Heart right ventricle (tissue), 16 donors: ENCODE data around the gene AKNA. TPM values are rescaled to one million over a fixed set of nuclear protein-coding genes. Genes with fewer than 3 reads are reported as not detected.

Experiments used
- ATAC-seq, 8 donors: fragments of 200-7000 bp; cut with Tn5 transposase; one replicate each; pipeline ENCODE4 v1.9.1; 2020; ENCODE audit warnings: mild to moderate bottlenecking in 8 of 8, moderate library complexity in 8 of 8, moderate number of reproducible peaks in 1 of 8
- DNase-seq, 2 donors: peaks; one replicate each; pipeline ENCODE4 v3.0.0-alpha.2; 2020
- H3K27ac ChIP-seq, 10 donors: fragments of 200-600 bp; sonication (generic) in 2 of 10; one replicate each; pipeline versions ENCODE4 v1.5.0 to v1.8.0; 2020 to 2022; ENCODE audit warnings: mild to moderate bottlenecking in 3 of 10
- H3K27me3 ChIP-seq, 7 donors: fragments of 200-600 bp; one replicate each; pipeline ENCODE4 v1.8.0; 2021 to 2022; ENCODE audit warnings: mild to moderate bottlenecking in 2 of 7
- H3K36me3 ChIP-seq, 9 donors: fragments of 200-600 bp; sonication (generic) in 1 of 9; one replicate each; pipeline versions ENCODE4 v1.5.0 to v1.8.0; 2020 to 2022; ENCODE audit warnings: mild to moderate bottlenecking in 2 of 9
- H3K4me1 ChIP-seq, 9 donors: fragments of 200-600 bp; sonication (generic) in 1 of 9; one replicate each; pipeline versions ENCODE4 v1.5.0 to v1.8.0; 2020 to 2022; ENCODE audit warnings: mild to moderate bottlenecking in 4 of 9
- H3K4me3 ChIP-seq, 10 donors: fragments of 200-600 bp; sonication (generic) in 2 of 10; one replicate each; pipeline versions ENCODE4 v1.5.0 to v1.8.0; 2020 to 2022; ENCODE audit warnings: mild to moderate bottlenecking in 7 of 10, moderate library complexity in 2 of 10
- H3K9me3 ChIP-seq, 11 donors: fragments of 200-600 bp in 10 of 11; sonication (generic) in 2 of 11; one replicate each; pipeline versions ENCODE4 v1.5.0 to v1.8.0; 2013 to 2022; ENCODE audit warnings: mild to moderate bottlenecking in 2 of 11, control low read depth in 1 of 11, moderate library complexity in 1 of 11
- WGBS, 2 donors: extraction: QIAGEN DNeasy Blood & Tissue Kit; methylation state at CpG; one replicate each; pipeline ENCODE4 v1.1.7; 2013; ENCODE audit warnings: inconsistent platforms in 1 of 2; 5-methylcytosine and 5-hydroxymethylcytosine counted together
- intact Hi-C, 10 donors: fragments of 100-400 bp; cut with DNase I; formaldehyde crosslinking; loops; one replicate each; pipeline versions ENCODE4 v1.11.1 to v1.14.2; 2022
- polyA plus RNA-seq, 2 donors: library from polyadenylated mRNA; stranded (reverse); fragments of 200-250 nt; gene quantifications; one replicate each; pipeline ENCODE4 v1.2.3, GENCODE V29; 2013
- total RNA-seq, 10 donors: library from RNA; stranded (reverse); fragmentation: NEBNext Ultra II Directional in 3 of 10; extraction: Animal tissue kit (Norgen Biotek cat#: 25700) in 3 of 10; gene quantifications; one replicate each; pipeline versions ENCODE4 v1.2.1 to v1.2.4, GENCODE V29; 2021 to 2023
- TF ChIP-seq, protein P1 (sequence below), 9 donors: fragments of 200-600 bp; sonication (generic) in 2 of 9; IDR thresholded peaks; one replicate each; pipeline versions ENCODE4 v1.5.0 to v1.8.0; 2021 to 2022; ENCODE audit warnings: antibody characterized with exemption in 9 of 9, mild to moderate bottlenecking in 5 of 9, moderate library complexity in 1 of 9
- donor health status: Arrhythmogenic right ventricular cardiomyopathy.
- donor health status: ischemic (EF 13 %, LVEDD 7.1; RV severe dilation, severe dysfunction).
- donor health status: healthy with polysubstance abuse.
- donor health status: DM: no; HTN: yes; CAD: no.
- donor health status: DM: no; HTN: no; CAD: no.
- donor health status: ischemic (EF 25% LVEDD 6.9; RV normal size, moderate dysfunction).
- donor health status: ischemic (EF 25% LVEDD 5.7; RV mildly dilated, moderate dysfunction).
- donor health status: healthy.
- donor health status: DM: yes; HTN: yes; CAD: no.
- donor health status: Ischemic cardiomyopathy.
- donor health status: ischemic (EF 35%, LVEDD 5.7; RV mildly dilated, moderate dysfunction).
- donor health status: nonischemic (EF 11% LVEDD 7.7; RV severe dilation, severe dysfunction).
- donor health status: DM: yes; HTN: yes; CAD: no.
- donor health status: PGD.
- donor health status: ischemic (EF 29% LVEDD 5.4; RV normal size, mild dysfunction).
- donor health status: nonischemic (EF 23%, LVEDD 6.1; RV moderate dilation, normal function).

AKNA gene
- total and polyA plus RNA-seq, 12 donors: 2.7 to 20.5 (median 4.6) TPM

DNA sequence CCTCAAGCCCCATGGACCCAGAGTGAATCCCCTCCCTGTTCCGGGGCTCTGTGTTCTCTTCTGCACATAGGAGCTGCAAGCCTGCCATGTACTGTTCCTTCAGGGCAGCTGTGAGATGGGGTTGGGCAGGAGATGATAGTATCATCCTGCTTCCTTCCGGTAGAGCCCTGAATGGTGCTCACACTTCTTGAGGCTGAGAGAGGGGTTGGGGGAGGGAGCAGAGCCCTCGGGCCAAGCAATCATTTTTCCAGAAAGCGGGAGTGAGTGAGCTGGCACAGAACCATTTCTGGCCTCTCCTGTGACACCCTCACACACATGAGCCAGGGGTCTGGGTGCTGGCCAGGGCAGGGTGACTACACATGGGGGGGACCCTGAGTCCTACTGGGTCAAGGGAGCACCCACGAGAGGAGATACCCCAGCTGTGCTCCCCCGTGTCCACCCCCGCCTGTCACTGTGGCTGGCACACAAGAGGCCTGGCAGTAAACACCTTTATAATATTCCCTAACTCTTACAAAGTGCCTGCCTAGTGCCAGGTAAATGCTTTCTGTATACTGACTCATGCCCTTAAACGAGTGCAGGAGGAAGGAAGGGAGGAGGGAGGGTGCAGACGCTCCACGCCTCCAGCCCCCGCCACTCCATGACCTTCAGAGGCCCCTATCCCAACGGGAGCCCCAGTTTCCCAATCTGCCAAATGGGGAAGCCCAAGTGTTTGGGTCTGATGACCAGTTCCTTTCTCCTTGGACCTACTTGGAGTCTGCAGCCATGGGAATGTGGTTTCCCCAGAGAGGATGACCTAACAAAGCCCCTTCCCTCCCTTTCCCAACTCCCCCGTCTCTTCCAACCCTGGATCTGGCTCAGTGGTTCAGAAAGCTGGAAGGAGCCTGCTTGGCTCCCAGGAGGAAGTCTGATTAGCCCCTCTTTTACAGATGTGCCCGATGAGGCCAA lies 15.5 kb downstream of the AKNA start:
- DNase-seq (no peak), ATAC-seq (peak; percentile 31 to 58 (median 50))
- H3K4me3 ChIP-seq: peak overlapping the region in 1 of 10 donors; percentile 24
- peaks cover 0 to 92% (median 18%) of the 10 kb centered on the region in 9 donors for H3K4me1 ChIP-seq
- H3K36me3 ChIP-seq: peaks cover 0 to 76% (median 6%) of the 10 kb centered on the region in 9 donors
- no peaks in the 10 kb centered on the region for H3K9me3 ChIP-seq
- H3K27ac ChIP-seq: peak overlapping the region in 5 of 10 donors; percentile 1 to 89 (median 57)
- 43 to 52% methylated on average over 14 of the region's 14 CpGs for WGBS, 2 donors
- intact Hi-C loops: no loop called here
- TF ChIP-seq, protein P1, sequence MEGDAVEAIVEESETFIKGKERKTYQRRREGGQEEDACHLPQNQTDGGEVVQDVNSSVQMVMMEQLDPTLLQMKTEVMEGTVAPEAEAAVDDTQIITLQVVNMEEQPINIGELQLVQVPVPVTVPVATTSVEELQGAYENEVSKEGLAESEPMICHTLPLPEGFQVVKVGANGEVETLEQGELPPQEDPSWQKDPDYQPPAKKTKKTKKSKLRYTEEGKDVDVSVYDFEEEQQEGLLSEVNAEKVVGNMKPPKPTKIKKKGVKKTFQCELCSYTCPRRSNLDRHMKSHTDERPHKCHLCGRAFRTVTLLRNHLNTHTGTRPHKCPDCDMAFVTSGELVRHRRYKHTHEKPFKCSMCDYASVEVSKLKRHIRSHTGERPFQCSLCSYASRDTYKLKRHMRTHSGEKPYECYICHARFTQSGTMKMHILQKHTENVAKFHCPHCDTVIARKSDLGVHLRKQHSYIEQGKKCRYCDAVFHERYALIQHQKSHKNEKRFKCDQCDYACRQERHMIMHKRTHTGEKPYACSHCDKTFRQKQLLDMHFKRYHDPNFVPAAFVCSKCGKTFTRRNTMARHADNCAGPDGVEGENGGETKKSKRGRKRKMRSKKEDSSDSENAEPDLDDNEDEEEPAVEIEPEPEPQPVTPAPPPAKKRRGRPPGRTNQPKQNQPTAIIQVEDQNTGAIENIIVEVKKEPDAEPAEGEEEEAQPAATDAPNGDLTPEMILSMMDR (IDR thresholded peaks at IDR 0.05): no peak
- no peaks in the 10 kb centered on the region for H3K27me3 ChIP-seq

- DNase-seq (no peak), ATAC-seq (no peak)
- Histone ChIP-seq H3K27me3 (no peaks in the 10 kb centered on the region), H3K27ac (peak overlapping the region in 3 of 10 donors; percentile 57 to 89 (median 64)), H3K9me3 (no peaks in the 10 kb centered on the region), H3K36me3 (peaks cover 0 to 75% (median 6%) of the 10 kb centered on the region in 9 donors), H3K4me1 (peaks cover 0 to 94% (median 18%) of the 10 kb centered on the region in 9 donors), H3K4me3 (no peak overlapping the region)
- 76 to 80% methylated on average over 7 of the region's 7 CpGs for WGBS, 2 donors
- TF ChIP-seq, protein P1 (IDR thresholded peaks at IDR 0.05): no peak
- intact Hi-C loops: no loop called here
Measured at GRCh38 chr9:114371343-114371944, 16.3 kb downstream of the AKNA start.

DNA sequence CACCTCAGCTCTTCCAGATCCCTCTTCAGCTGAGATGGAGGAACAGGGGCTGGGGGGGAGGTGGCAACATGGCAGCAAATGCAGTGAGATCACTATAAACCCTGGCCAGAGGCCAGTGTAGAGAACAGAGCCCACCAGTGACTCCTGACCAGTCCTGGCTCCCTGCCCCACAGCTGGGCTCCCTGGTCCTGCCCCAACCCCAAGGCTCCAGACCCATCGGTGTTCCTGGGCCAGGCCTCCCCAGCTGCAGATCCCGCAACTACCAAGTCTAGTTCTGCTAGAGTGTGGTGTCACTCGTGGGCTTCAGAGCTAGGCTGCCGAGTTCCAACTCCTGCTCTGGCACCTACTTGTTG lies 16.8 kb downstream of the AKNA start:
- no peak for ATAC-seq
- peaks cover 0 to 97% (median 18%) of the 10 kb centered on the region in 9 donors for H3K4me1 ChIP-seq
- H3K27ac ChIP-seq: peak overlapping the region in 2 of 10 donors; percentile 15 to 89
- DNase-seq: no peak
- no peaks in the 10 kb centered on the region for H3K27me3 ChIP-seq
- 78 to 79% methylated on average over 4 of the region's 4 CpGs for WGBS, 2 donors
- intact Hi-C loops: no loop called here
- H3K36me3 ChIP-seq: peaks cover 0 to 76% (median 6%) of the 10 kb centered on the region in 9 donors
- H3K4me3 ChIP-seq: no peak overlapping the region
- TF ChIP-seq, protein P1 (IDR thresholded peaks at IDR 0.05): no peak
- no peaks in the 10 kb centered on the region for H3K9me3 ChIP-seq

DNA sequence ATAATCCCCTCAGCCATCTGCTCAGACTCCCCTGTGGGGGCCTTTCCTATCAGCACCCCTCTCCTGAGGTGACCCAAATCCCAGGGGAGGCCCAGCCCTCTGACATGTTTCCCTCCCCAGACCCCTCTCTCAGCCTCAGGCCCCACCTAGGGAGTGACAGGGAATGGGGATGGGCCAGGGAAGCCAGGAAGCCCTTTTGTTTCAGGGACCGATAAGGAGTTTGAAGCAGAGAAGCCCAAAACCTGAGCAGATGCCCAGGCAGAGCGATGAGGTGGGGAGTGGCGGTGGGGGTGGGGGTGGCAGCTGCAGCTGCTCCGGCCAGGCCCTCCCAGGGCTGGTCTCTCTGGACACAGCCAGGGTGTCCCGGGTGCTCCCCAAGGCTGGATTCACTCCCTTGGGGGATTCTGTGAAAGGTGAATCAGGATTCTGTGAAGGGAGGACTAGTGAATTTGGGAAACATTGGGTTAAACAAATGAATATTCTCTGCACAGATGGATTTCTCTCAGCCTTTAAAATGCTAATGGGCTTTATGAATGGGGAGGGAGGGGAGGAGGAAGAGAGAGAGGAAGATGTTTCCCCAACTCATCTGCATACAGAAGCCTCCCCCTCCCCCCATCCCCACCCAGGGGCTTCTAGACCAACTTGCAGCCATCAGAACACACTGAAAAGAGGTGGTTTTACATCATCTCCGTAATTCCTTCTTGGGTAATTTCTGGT lies 17.4 kb downstream of the AKNA start:
- no peak for DNase-seq
- intact Hi-C loops: no loop called here
- 81 to 86% methylated on average over 6 of the region's 6 CpGs for WGBS, 2 donors
- H3K36me3 ChIP-seq: peaks cover 0 to 81% (median 6%) of the 10 kb centered on the region in 9 donors
- no peak overlapping the region for H3K4me3 ChIP-seq
- no peaks in the 10 kb centered on the region for H3K27me3 ChIP-seq
- TF ChIP-seq, protein P1 (IDR thresholded peaks at IDR 0.05): no peak
- peak overlapping the region in 1 of 10 donors; percentile 89 for H3K27ac ChIP-seq
- H3K9me3 ChIP-seq: no peaks in the 10 kb centered on the region
- peaks cover 0 to 100% (median 18%) of the 10 kb centered on the region in 9 donors for H3K4me1 ChIP-seq
- ATAC-seq: no peak
